Body of pancreas (tissue), 4 donors: ENCODE results near the gene ZNF511.

Source experiments
- CTCF ChIP-seq, 7 experiments: fragments of 450-650 bp in 4 of 7; fragments of 200-600 bp in 3 of 7; sonication (generic) in 3 of 7; IDR thresholded peaks; one replicate each; pipeline ENCODE4 v1.5.1; 2016 to 2019; ENCODE audit warnings: antibody characterized with exemption in 7 of 7
- POLR2A ChIP-seq, 3 donors: fragments of 450-650 bp; IDR thresholded peaks; one replicate each; pipeline ENCODE4 v1.6.1; 2016; ENCODE audit warnings: antibody characterized with exemption in 3 of 3, mild to moderate bottlenecking in 2 of 3

DNA sequence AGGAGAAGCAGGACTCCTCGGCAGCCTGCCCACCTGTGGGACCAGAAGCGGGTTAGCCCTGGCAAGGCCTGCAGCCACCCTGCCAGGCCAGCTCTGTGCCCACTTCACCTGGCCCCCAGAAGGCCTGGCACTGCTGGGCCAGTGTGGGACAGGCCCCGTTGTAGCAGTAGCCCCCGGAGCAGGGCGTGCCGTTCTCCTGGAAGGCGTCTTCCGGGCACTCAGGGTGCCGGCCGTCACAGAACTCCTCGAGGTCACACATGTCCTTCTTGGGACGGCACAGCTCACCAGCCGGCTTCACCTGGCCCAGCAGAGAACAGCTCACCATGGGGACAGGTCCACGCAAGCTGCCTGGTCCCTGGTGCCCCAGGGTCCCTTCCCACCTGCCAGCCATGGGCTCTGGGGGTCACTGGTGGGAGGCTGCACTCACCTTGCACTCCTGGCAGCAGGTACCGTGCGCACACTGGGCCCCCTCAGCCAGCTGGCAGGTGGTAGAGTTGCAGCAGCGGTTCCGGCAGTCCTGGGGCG, 37.9 kb upstream of the ZNF511 start:
- TF ChIP-seq CTCF (IDR thresholded peaks at IDR 0.05) (no peak), POLR2A (IDR thresholded peaks at IDR 0.05) (no peak)
